ENCODE measurements around the gene RFLNA. TPM values are rescaled to one million over a fixed set of nuclear protein-coding genes. Genes with fewer than 3 reads are reported as not detected.

RFLNA gene
- total RNA-seq, 6 experiments from 2014 or later: 0.12 to 0.31 TPM; not detected in 4

DNA sequence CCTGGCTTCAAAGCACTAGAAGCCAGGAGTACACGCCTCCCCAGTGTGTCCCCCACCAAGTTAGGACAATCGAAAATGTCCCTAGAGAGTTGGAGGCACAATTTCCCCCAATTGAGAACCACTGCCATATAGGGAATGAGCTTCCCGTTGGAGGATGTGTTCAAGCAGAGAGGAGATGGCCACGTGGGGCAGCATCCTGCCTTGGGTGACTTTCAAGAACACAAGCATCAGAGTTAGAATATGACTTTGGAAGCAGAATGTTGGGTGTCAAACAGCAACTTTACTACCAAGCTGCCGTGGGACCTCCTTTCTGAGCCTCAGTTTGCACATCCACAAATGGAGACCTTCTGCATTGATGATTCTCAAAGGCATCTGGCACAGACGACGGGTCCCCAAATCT lies 56.5 kb downstream of the RFLNA start:
- H3K27me3 ChIP-seq: no peaks in the 10 kb centered on the region
- peaks cover 3 to 37% (median 19%) of the 10 kb centered on the region in 4 donors for H3K36me3 ChIP-seq
- H3K4me3 ChIP-seq: no peak overlapping the region
- TF ChIP-seq, protein P1, sequence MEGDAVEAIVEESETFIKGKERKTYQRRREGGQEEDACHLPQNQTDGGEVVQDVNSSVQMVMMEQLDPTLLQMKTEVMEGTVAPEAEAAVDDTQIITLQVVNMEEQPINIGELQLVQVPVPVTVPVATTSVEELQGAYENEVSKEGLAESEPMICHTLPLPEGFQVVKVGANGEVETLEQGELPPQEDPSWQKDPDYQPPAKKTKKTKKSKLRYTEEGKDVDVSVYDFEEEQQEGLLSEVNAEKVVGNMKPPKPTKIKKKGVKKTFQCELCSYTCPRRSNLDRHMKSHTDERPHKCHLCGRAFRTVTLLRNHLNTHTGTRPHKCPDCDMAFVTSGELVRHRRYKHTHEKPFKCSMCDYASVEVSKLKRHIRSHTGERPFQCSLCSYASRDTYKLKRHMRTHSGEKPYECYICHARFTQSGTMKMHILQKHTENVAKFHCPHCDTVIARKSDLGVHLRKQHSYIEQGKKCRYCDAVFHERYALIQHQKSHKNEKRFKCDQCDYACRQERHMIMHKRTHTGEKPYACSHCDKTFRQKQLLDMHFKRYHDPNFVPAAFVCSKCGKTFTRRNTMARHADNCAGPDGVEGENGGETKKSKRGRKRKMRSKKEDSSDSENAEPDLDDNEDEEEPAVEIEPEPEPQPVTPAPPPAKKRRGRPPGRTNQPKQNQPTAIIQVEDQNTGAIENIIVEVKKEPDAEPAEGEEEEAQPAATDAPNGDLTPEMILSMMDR (IDR thresholded peaks at IDR 0.05): no peak
- TF ChIP-seq POLR2A (IDR thresholded peaks at IDR 0.05): no peak
- no peak for DNase-seq
- peaks cover 0 to 13% (median 0%) of the 10 kb centered on the region in 4 donors for H3K4me1 ChIP-seq
- WGBS (ENCODE audit: insufficient coverage, low coverage, low lambda C conversion rate, missing lambda C conversion rate): 90% methylated on average over 5 of the region's 7 CpGs
- intact Hi-C loops (cut with DNase I): loop anchor here in 1 of 2 donors (10.0 kb wide), 1 partner anchor 413 kb away; no protein-coding TSS in a partner anchor
- no peak overlapping the region for H3K27ac ChIP-seq
- ATAC-seq: no peak
- H3K9me3 ChIP-seq: no peaks in the 10 kb centered on the region

DNA sequence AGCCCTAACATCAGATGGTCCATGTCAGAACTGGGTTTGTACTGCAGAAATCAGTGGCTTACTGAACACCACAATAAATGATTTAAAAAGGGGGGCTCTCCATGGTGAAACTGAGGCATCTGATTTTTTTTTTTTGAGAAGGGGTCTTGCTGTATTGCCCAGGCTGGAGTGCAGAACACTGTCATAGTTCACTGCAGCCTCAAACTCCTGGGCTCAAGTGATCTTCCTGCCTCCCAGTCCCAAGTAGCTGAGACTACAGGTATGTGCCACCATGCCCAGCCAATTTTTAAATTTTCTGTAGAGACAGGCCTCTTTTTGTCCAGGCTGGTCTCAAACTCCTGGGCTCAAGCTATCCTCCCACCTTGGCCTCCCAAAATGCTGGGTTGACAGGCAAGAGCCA lies 57.4 kb downstream of the RFLNA start:
- Histone ChIP-seq H3K9me3 (no peaks in the 10 kb centered on the region), H3K36me3 (peaks cover 3 to 29% (median 16%) of the 10 kb centered on the region in 4 donors), H3K4me3 (no peak overlapping the region), H3K27me3 (no peaks in the 10 kb centered on the region), H3K4me1 (peaks cover 0 to 13% (median 0%) of the 10 kb centered on the region in 4 donors), H3K27ac (no peak overlapping the region)
- intact Hi-C loops (cut with DNase I): loop anchor here in 1 of 2 donors (10.0 kb wide), 1 partner anchor 413 kb away; no protein-coding TSS in a partner anchor
- TF ChIP-seq POLR2A (IDR thresholded peaks at IDR 0.05): no peak
- TF ChIP-seq, protein P1 (IDR thresholded peaks at IDR 0.05): no peak
- DNase-seq (no peak), ATAC-seq (no peak)

DNA sequence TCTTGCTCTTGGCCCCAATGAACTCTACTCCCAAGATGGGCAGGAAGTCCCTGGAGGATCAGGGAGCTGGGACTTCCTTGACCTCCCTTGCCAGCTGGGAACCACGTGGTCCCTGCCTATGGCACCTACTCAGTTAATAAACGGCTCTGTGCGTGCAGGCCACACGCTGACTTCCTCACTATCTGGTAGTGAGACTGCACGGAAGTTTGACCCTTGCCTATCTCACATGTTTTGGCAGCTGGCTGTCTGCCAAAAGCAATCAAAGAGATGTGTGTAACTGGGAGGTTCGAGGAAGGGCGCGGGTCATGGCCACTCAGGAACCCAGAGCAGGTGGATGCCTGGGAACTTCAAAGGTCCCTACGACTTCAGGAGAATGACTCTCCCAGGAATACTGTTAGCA lies 57.9 kb downstream of the RFLNA start:
- peak; percentile 72 to 78 (median 74) for DNase-seq
- no peak for TF ChIP-seq POLR2A (IDR thresholded peaks at IDR 0.05)
- TF ChIP-seq, protein P1 (IDR thresholded peaks at IDR 0.05): no peak
- intact Hi-C loops (cut with DNase I): loop anchor here in 1 of 2 donors (10.0 kb wide), 1 partner anchor 412 kb away; no protein-coding TSS in a partner anchor
- H3K9me3 ChIP-seq: no peaks in the 10 kb centered on the region
- H3K27ac ChIP-seq: no peak overlapping the region
- no peaks in the 10 kb centered on the region for H3K27me3 ChIP-seq
- 28% methylated on average over 8 of the region's 9 CpGs for WGBS (ENCODE audit: insufficient coverage, low coverage, low lambda C conversion rate, missing lambda C conversion rate)
- ATAC-seq: peak; percentile 57 to 78 (median 75)
- H3K36me3 ChIP-seq: peaks cover 3 to 23% (median 13%) of the 10 kb centered on the region in 4 donors
- peaks cover 0 to 13% (median 0%) of the 10 kb centered on the region in 4 donors for H3K4me1 ChIP-seq
- no peak overlapping the region for H3K4me3 ChIP-seq

DNA sequence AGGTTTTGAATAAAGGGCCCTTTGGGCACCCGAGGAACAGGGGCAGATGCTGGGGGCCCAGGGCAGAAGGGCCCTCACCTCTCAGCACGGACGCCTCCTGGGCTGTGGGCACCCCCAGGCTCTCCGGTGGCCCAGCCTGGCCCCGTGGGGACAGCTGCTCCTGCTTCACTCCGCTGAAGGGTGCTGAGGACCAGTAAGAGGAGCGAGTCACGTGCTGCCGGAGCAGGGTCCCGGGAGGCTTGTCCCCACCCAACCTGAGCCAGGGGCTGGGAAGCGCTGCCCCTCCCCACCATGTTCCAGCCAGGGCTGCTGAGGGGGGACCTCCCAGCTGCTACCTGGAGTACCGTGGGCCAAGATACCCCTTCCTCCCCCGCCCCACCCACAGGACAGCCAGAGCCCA lies 59.5 kb downstream of the RFLNA start:
- no peak overlapping the region for H3K4me3 ChIP-seq
- peaks cover 0 to 26% (median 7%) of the 10 kb centered on the region in 4 donors for H3K4me1 ChIP-seq
- peaks cover 7 to 17% (median 14%) of the 10 kb centered on the region in 4 donors for H3K36me3 ChIP-seq
- no peaks in the 10 kb centered on the region for H3K9me3 ChIP-seq
- TF ChIP-seq POLR2A (IDR thresholded peaks at IDR 0.05): no peak
- no peak overlapping the region for H3K27ac ChIP-seq
- DNase-seq (no peak), ATAC-seq (no peak)
- no peaks in the 10 kb centered on the region for H3K27me3 ChIP-seq
- intact Hi-C loops (cut with DNase I): loop anchor here in 1 of 2 donors (10.0 kb wide), 1 partner anchor 410 kb away; no protein-coding TSS in a partner anchor
- WGBS (ENCODE audit: insufficient coverage, low coverage, low lambda C conversion rate, missing lambda C conversion rate): no CpG with 5 or more reads among the region's 13 CpGs

DNA sequence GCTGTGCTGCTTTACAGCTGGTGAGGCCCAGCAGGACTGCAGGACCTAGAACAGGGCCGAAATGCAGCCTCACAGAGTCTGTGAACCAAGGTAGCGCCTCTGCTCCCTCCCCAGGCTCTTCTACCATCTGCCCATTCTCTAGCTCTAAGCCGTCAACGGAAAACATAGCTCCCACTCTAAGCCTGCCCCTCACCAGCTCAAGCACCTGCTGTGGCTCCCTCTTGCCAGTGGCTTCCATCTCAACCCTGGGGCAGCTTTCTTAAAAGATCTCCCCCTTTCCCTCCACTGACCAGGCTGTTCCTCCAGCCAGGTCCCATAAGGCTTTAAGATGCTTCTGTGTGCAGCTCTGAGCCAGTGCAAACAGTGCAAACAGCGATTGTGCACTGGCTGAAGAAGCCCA lies 61.3 kb downstream of the RFLNA start:
- intact Hi-C loops (cut with DNase I): loop anchor here in 1 of 2 donors (10.0 kb wide), 1 partner anchor 409 kb away; no protein-coding TSS in a partner anchor
- no peak for DNase-seq
- H3K9me3 ChIP-seq: no peaks in the 10 kb centered on the region
- H3K4me3 ChIP-seq: no peak overlapping the region
- H3K27ac ChIP-seq: no peak overlapping the region
- peaks cover 4 to 10% (median 6%) of the 10 kb centered on the region in 4 donors for H3K36me3 ChIP-seq
- peaks cover 0 to 44% (median 17%) of the 10 kb centered on the region in 4 donors for H3K4me1 ChIP-seq
- no peaks in the 10 kb centered on the region for H3K27me3 ChIP-seq
- WGBS (ENCODE audit: insufficient coverage, low coverage, low lambda C conversion rate, missing lambda C conversion rate): 92% methylated on average over 2 of the region's 5 CpGs
- no peak for TF ChIP-seq POLR2A (IDR thresholded peaks at IDR 0.05)
- TF ChIP-seq, protein P1 (IDR thresholded peaks at IDR 0.05): no peak
- no peak for ATAC-seq
